Sigmoid colon (tissue), 4 donors: ENCODE measurements around the gene TPK1.

Source experiments
- CTCF ChIP-seq, 4 experiments: fragments of 450-650 bp in 3 of 4; fragments of 200-600 bp in 1 of 4; IDR thresholded peaks; one replicate each; pipeline ENCODE4 v1.5.1; 2016 to 2019; ENCODE audit warnings: antibody characterized with exemption in 4 of 4, mild to moderate bottlenecking in 3 of 4, moderate library complexity in 2 of 4
- EP300 ChIP-seq, 4 donors: sonication (generic); formaldehyde crosslinking; IDR thresholded peaks; one replicate each; pipeline ENCODE4 v1.6.1; 2017; ENCODE audit warnings: antibody characterized with exemption in 4 of 4
- POLR2A ChIP-seq, 2 donors: fragments of 450-650 bp; IDR thresholded peaks; one replicate each; pipeline ENCODE4 v1.6.1; 2016; ENCODE audit warnings: antibody characterized with exemption in 2 of 2, mild to moderate bottlenecking in 2 of 2, moderate library complexity in 2 of 2
- POLR2AphosphoS5 ChIP-seq, 4 donors: sonication (generic); formaldehyde crosslinking; IDR thresholded peaks; one replicate each; pipeline ENCODE4 v1.6.1; 2017; ENCODE audit warnings: antibody characterized with exemption in 4 of 4

- no peak for TF ChIP-seq POLR2AphosphoS5 (IDR thresholded peaks at IDR 0.05)
- no peak for TF ChIP-seq CTCF (IDR thresholded peaks at IDR 0.05)
- no peak for TF ChIP-seq POLR2A (IDR thresholded peaks at IDR 0.05)
- TF ChIP-seq EP300 (IDR thresholded peaks at IDR 0.05), result no peak
Observed at GRCh38 chr7:144763291-144763690, 72.6 kb downstream of the TPK1 start.
